Measurements from ENCODE around the gene LARP1B. TPM values are rescaled to one million over a fixed set of nuclear protein-coding genes. Genes with fewer than 3 reads are reported as not detected.

LARP1B gene
- total RNA-seq, 2 experiments from 2014 or later, result 16.5 to 21.0 TPM

DNA sequence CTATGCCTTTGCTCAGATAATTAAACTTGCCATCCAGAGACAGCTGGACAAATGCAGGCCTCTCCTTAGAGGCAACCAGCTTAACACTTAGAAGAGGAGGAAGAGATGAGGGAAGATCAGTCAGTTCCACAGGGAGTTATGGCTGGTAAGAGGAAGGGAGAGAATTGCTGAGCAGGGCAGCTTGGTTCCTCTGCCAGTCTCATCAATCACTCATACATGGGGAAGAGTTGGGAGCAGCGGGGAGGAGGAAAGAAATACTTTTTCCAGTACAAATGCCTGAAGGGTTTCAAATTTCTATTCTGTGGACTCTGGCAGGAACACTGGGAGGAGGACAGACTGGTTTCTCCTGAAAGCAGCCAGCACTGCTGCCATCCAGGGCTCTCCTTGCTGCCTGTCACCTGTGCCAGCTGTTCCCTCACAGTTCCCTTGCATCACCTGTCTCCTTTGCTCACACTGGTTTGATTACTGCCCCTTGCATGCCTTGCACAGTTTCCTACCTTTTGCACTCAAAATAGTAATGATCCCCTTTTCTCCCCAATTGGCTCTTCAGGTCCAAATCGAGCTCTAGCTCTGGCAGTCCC lies 167.0 kb downstream of the LARP1B start:
- DNase-seq (ENCODE audit: low spot score), result no peak
- Histone ChIP-seq H3K4me1 (ENCODE audit: insufficient read depth, low read length, poor library complexity, severe bottlenecking) (no peaks in the 10 kb centered on the region), H3K79me2 (ENCODE audit: insufficient read depth, low read depth, low read length) (no peaks in the 10 kb centered on the region), H3K9me2 (ENCODE audit: insufficient read depth, low read length) (no peaks in the 10 kb centered on the region), H3K36me3 (ENCODE audit: insufficient read depth, low read length) (no peaks in the 10 kb centered on the region), H3K4me2 (ENCODE audit: low read length) (no peak overlapping the region), H4K20me1 (ENCODE audit: insufficient read depth, low read length) (no peaks in the 10 kb centered on the region), H3K4me3 (ENCODE audit: low read depth, low read length, poor library complexity, severe bottlenecking) (no peak overlapping the region), H3K9me3 (ENCODE audit: low read length) (no peaks in the 10 kb centered on the region), H2AFZ (ENCODE audit: low read length) (no peak overlapping the region), H3K27ac (ENCODE audit: low read depth, low read length, poor library complexity, severe bottlenecking) (no peak overlapping the region)
- BruUV-seq (replicated peaks), result no TSS peak
- ChIA-PET CTCF (ENCODE audit: unreplicated experiment) (no interaction called here), POLR2A (no interaction called here)
- intact Hi-C loops (cut with micrococcal nuclease; ENCODE audit: unreplicated experiment), result no loop called here
- TF ChIP-seq EZH2phosphoT487 (IDR thresholded peaks at IDR 0.05; ENCODE audit: borderline replicate concordance, low read depth, low read length) (no peak), CTCF (conservative IDR thresholded peaks at IDR 0.05; ENCODE audit: low read length) (no peak)

DNA sequence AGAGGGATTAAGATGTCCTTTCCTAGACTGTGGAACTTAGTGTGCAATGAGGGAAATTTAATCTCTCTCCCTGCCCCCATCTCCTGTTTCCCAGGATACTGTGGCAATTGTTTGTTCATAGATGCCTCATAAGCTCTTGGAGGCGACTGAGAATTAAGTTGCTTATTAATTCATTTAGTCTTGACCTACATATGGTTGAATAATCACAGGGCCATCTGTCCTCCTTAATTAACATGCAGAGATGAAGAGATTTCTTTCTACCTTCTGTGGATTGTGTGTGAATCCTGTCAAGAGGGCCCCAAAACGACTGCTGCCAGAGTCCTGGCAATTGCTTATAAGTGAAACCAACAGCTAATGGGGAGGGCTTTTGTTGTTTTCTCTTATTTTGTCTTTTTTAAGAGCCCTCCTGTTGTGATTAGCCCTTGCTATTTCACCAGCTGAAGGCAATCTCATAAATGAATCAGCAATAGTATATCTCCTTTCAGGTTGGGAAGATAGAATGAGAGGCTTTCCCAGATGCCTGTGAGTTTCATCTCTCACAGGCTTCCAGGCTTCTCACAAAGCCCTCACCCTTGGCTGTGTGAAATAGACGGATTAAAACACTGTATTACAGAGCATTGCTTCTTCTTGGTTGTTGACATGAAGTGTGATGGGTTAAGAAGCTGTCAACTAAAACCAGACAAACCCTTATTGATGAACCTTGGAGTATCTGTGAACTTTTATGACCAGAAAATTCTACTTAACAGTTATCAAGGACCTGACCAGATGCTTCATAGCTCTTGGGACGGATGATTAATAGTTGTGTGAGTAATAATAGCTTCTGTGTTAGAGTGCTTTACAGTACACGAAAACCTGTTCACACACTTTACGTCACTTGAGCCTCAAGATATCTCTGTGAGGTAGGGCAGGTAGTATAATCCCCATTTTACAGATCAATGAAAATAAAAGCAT lies 168.0 kb downstream of the LARP1B start:
- CTCF ChIA-PET (ENCODE audit: unreplicated experiment), result no interaction called here

More for the DNA sequence above, 168.0 kb downstream of the LARP1B start:
- Histone ChIP-seq H3K36me3 (ENCODE audit: insufficient read depth, low read length) (no peaks in the 10 kb centered on the region), H2AFZ (ENCODE audit: low read length) (no peak overlapping the region), H4K20me1 (ENCODE audit: insufficient read depth, low read length) (no peaks in the 10 kb centered on the region), H3K4me1 (ENCODE audit: insufficient read depth, low read length, poor library complexity, severe bottlenecking) (no peaks in the 10 kb centered on the region), H3K79me2 (ENCODE audit: insufficient read depth, low read depth, low read length) (no peaks in the 10 kb centered on the region), H3K4me2 (ENCODE audit: low read length) (no peak overlapping the region), H3K4me3 (ENCODE audit: low read depth, low read length, poor library complexity, severe bottlenecking) (no peak overlapping the region), H3K27ac (ENCODE audit: low read depth, low read length, poor library complexity, severe bottlenecking) (no peak overlapping the region), H3K9me2 (ENCODE audit: insufficient read depth, low read length) (no peaks in the 10 kb centered on the region), H3K9me3 (ENCODE audit: low read length) (no peaks in the 10 kb centered on the region)
- POLR2A ChIA-PET, result interaction anchor here (0.6 kb wide), 1 partner anchor 60 kb away, joined by 4 read pairs; no protein-coding TSS in a partner anchor
- no peak for DNase-seq (ENCODE audit: low spot score)
- no TSS peak for BruUV-seq (replicated peaks)
- TF ChIP-seq CTCF (conservative IDR thresholded peaks at IDR 0.05; ENCODE audit: low read length), result no peak
- TF ChIP-seq EZH2phosphoT487 (IDR thresholded peaks at IDR 0.05; ENCODE audit: borderline replicate concordance, low read depth, low read length), result no peak
- intact Hi-C loops (cut with micrococcal nuclease; ENCODE audit: unreplicated experiment), result no loop called here

Measured in OCI-LY7 (cell line).